Loucy (cell line): ENCODE results near the gene MAP2K3.

ENCODE experiments used
- CTCF ChIP-seq: fragments of 200-600 bp; sonication (generic); conservative IDR thresholded peaks from 2 replicates; pipeline ENCODE4 v1.5.1; 2014; ENCODE audit warnings: mild to moderate bottlenecking, antibody characterized with exemption, low read length
- EZH2phosphoT487 ChIP-seq: fragments of 200-600 bp; IDR thresholded peaks from 2 replicates; pipeline ENCODE4 v1.6.1; 2018; ENCODE audit warnings: antibody characterized with exemption, mild to moderate bottlenecking, moderate library complexity, borderline replicate concordance

GRCh38 chr17:21277332-21277731 is 7.2 kb upstream of the MAP2K3 start:
- no peak for TF ChIP-seq CTCF
- no peak for TF ChIP-seq EZH2phosphoT487
